ENCODE results near the gene GGN. TPM values are rescaled to one million over a fixed set of nuclear protein-coding genes. Genes with fewer than 3 reads are reported as not detected.

The GGN gene
- total and polyA plus RNA-seq, 2 experiments from 2014 or later: 1.8 to 2.0 TPM

DNA sequence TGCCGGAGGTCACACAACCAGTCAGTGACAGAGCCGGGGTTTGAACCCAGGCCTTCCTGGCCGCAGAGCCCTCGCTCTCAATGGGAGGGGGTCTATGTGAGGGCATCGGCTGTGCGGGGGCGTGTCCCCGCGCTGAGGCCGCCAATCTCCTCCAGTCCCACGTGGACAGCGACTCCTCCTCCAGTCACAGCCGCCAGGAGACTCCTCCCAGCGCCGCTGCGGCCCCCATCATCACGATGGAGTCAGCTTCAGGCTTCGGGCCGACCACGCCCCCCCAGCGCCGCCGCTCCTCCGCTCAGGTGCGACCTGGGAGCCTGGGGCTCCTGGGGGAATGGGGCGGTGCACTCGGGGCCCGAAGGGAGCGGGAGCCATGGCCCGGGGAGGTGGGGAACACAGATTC, 6.7 kb upstream of the GGN start:
- peaks cover 14% of the 10 kb centered on the region for H3K4me1 ChIP-seq (ENCODE audit: insufficient read depth)
- H3K9ac ChIP-seq: no peak overlapping the region
- no peaks in the 10 kb centered on the region for H4K20me1 ChIP-seq (ENCODE audit: insufficient read depth)
- no peaks in the 10 kb centered on the region for H3K9me2 ChIP-seq (ENCODE audit: insufficient read depth)
- no peaks in the 10 kb centered on the region for H3K36me3 ChIP-seq (ENCODE audit: low read depth)
- TF ChIP-seq EZH2phosphoT487 (IDR thresholded peaks at IDR 0.05; ENCODE audit: insufficient read depth, low read depth) (no peak), EZH2 (IDR thresholded peaks at IDR 0.05; ENCODE audit: insufficient read depth, poor library complexity, severe bottlenecking) (no peak)
- H3K4me3 ChIP-seq: no peak overlapping the region
- H3F3A ChIP-seq (ENCODE audit: insufficient read depth): 0 out of 2 replicates have a peak, but pooled peaks cover 10% of the 10 kb centered on the region
- no peaks in the 10 kb centered on the region for H3K79me2 ChIP-seq (ENCODE audit: insufficient read depth)
- no peaks in the 10 kb centered on the region for H3K27me3 ChIP-seq (replicated peaks; ENCODE audit: insufficient read depth)
- no peak overlapping the region for H3K4me2 ChIP-seq (ENCODE audit: unreplicated experiment)
- WGBS, 2 experiments (ENCODE audit: low coverage in 1 of 2, low lambda C conversion rate in 2 of 2, missing lambda C conversion rate in 2 of 2): 38 to 40% methylated on average over 30 of the region's 30 CpGs
- H3K27ac ChIP-seq: no peak overlapping the region
- no peaks in the 10 kb centered on the region for H3K9me3 ChIP-seq (ENCODE audit: low read depth)
- in situ Hi-C loops (cut with MboI): no loop called here
- DNase-seq: peak; percentile 37
- no peak overlapping the region for H2AFZ ChIP-seq

DNA sequence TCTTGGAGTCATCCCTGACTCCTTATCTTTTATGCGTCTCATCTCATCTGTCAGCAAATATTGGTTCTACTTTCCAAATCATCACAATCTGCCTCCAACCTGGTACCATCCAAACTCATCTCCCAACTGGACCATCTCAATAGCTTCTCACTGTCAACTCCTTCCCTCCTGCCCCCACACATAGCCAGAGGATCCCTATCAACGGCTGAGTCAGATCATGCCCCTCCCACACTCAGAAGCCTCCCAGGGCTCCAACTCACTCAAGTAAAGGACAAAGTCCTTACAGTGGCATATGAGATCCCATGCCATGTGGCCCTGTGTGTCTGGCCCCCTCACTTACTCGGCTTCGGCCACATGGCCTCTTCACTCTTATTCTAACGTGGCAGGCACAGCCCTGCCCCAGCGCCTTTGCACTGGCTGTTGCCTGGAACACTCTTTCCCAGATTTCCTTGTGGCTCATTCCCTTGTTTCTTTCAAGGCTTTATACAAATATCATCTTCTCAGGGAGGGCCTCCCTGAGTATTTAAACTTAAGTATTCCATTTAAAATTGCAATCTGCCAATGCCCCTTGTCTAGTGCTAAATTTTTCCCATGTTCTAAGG, 5.0 kb upstream of the GGN start:
- Histone ChIP-seq H3K4me3 (no peak overlapping the region), H3K27me3 (replicated peaks; ENCODE audit: insufficient read depth) (no peaks in the 10 kb centered on the region), H3K9ac (no peak overlapping the region), H3K79me2 (ENCODE audit: insufficient read depth) (no peaks in the 10 kb centered on the region), H3K27ac (no peak overlapping the region), H4K20me1 (ENCODE audit: insufficient read depth) (no peaks in the 10 kb centered on the region), H2AFZ (no peak overlapping the region), H3K36me3 (ENCODE audit: low read depth) (no peaks in the 10 kb centered on the region), H3K4me1 (ENCODE audit: insufficient read depth) (peaks cover 14% of the 10 kb centered on the region), H3K9me2 (ENCODE audit: insufficient read depth) (no peaks in the 10 kb centered on the region), H3K9me3 (ENCODE audit: low read depth) (no peaks in the 10 kb centered on the region), H3F3A (ENCODE audit: insufficient read depth) (0 out of 2 replicates have a peak, but pooled peaks cover 10% of the 10 kb centered on the region), H3K4me2 (ENCODE audit: unreplicated experiment) (no peak overlapping the region)
- peak; percentile 80 for DNase-seq
- TF ChIP-seq EZH2phosphoT487 (IDR thresholded peaks at IDR 0.05; ENCODE audit: insufficient read depth, low read depth) (no peak), EZH2 (IDR thresholded peaks at IDR 0.05; ENCODE audit: insufficient read depth, poor library complexity, severe bottlenecking) (no peak)
- in situ Hi-C loops (cut with MboI): no loop called here
- 57 to 67% methylated on average over 6 of the region's 6 CpGs for WGBS, 2 experiments (ENCODE audit: low coverage in 1 of 2, low lambda C conversion rate in 2 of 2, missing lambda C conversion rate in 2 of 2)

DNA sequence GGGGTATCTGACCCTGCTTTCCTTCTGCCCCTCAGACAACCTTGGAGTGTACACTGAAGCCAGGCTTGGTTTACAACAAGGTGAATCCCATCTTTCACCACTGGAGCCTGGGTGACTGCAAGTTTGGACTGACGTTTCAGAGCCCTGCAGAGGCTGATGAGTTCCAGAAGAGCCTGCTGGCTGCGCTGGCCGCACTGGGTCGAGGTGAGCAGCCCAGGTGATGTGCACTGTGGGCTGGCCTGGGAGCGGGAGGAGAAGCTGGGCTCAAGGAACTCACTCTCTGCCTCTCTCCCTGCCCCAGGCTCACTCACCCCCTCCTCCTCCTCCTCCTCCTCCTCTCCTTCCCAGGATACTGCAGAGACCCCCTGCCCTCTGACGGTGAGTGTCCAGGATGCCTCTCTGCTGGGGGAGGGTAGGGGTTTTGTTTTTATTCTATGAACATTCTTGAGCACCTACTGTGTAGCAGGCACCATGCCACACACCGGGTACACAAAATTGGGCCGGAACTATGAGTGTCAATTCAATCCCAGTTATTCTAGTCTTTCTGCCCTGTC, 4.2 kb upstream of the GGN start:
- H2AFZ ChIP-seq: no peak overlapping the region
- WGBS, 2 experiments (ENCODE audit: low coverage in 1 of 2, low lambda C conversion rate in 2 of 2, missing lambda C conversion rate in 2 of 2): 38 to 42% methylated on average over 8 of the region's 8 CpGs
- H3K27ac ChIP-seq: no peak overlapping the region
- no peak overlapping the region for H3K4me3 ChIP-seq
- TF ChIP-seq EZH2 (IDR thresholded peaks at IDR 0.05; ENCODE audit: insufficient read depth, poor library complexity, severe bottlenecking): no peak
- TF ChIP-seq EZH2phosphoT487 (IDR thresholded peaks at IDR 0.05; ENCODE audit: insufficient read depth, low read depth): no peak
- in situ Hi-C loops (cut with MboI): no loop called here
- peaks cover 14% of the 10 kb centered on the region for H3K4me1 ChIP-seq (ENCODE audit: insufficient read depth)
- DNase-seq: no peak
- H3K9me2 ChIP-seq (ENCODE audit: insufficient read depth): no peaks in the 10 kb centered on the region
- H3K79me2 ChIP-seq (ENCODE audit: insufficient read depth): no peaks in the 10 kb centered on the region
- 0 out of 2 replicates have a peak, but pooled peaks cover 10% of the 10 kb centered on the region for H3F3A ChIP-seq (ENCODE audit: insufficient read depth)
- H3K27me3 ChIP-seq (replicated peaks; ENCODE audit: insufficient read depth): no peaks in the 10 kb centered on the region
- no peaks in the 10 kb centered on the region for H3K36me3 ChIP-seq (ENCODE audit: low read depth)
- no peak overlapping the region for H3K9ac ChIP-seq
- no peaks in the 10 kb centered on the region for H3K9me3 ChIP-seq (ENCODE audit: low read depth)
- H3K4me2 ChIP-seq (ENCODE audit: unreplicated experiment): no peak overlapping the region
- no peaks in the 10 kb centered on the region for H4K20me1 ChIP-seq (ENCODE audit: insufficient read depth)

DNA sequence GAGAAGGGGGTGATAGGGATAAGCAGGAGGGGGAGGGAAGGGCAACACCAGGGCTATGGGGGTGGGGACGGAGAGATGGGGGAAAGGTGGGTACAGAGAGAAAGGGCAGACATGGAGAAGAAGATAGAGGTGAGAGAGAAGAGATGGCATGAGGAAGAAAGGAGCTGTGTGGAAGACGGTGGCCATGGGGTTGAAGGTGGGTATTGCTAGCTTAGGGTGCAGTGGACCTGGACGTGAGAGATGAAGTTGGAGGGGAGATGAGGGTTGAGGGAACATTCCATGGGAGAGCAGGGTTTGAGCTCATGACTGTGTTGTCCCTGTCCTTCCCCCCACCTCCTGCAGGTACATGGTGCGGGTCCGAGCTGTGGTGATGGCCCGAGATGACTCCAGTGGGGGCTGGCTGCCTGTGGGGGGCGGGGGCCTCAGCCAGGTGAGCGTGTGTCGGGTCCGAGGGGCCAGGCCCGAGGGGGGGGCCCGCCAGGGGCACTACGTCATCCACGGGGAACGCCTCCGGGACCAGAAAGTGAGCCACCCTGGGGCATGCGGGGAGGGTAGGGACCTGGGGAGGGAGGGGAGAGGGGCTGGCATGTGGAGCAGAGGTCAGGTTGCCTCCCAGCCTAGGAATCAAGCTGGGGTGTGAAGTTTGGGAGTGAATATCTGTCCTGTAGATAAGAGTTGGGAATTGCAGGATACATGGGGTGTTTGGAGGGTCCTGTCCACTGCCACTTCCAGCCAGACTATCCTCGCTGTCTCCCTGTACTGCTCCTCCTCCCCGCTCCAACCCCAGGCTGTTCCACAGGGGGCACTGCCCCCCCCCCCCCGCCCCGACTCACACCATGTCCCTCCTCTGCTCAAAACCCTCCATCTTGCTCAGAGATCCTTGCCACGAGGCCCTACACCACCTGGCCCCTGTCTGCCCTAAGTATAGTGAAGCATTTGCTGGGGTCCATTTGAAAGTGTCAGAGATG, 2.4 kb upstream of the GGN start:
- TF ChIP-seq EZH2phosphoT487 (IDR thresholded peaks at IDR 0.05; ENCODE audit: insufficient read depth, low read depth) (no peak), EZH2 (IDR thresholded peaks at IDR 0.05; ENCODE audit: insufficient read depth, poor library complexity, severe bottlenecking) (no peak)
- no peak for DNase-seq
- Histone ChIP-seq H3K9me2 (ENCODE audit: insufficient read depth) (no peaks in the 10 kb centered on the region), H3F3A (ENCODE audit: insufficient read depth) (0 out of 2 replicates have a peak, but pooled peaks cover 10% of the 10 kb centered on the region), H3K9me3 (ENCODE audit: low read depth) (no peaks in the 10 kb centered on the region), H3K4me1 (ENCODE audit: insufficient read depth) (peaks cover 14% of the 10 kb centered on the region), H3K27ac (peak overlapping the region; percentile 28; the same call in 1 of the 2 replicates), H3K79me2 (ENCODE audit: insufficient read depth) (no peaks in the 10 kb centered on the region), H4K20me1 (ENCODE audit: insufficient read depth) (no peaks in the 10 kb centered on the region), H3K4me2 (ENCODE audit: unreplicated experiment) (peak overlapping the region; percentile 50), H3K27me3 (replicated peaks; ENCODE audit: insufficient read depth) (no peaks in the 10 kb centered on the region), H2AFZ (no peak overlapping the region), H3K4me3 (peak overlapping the region; percentile 93), H3K36me3 (ENCODE audit: low read depth) (no peaks in the 10 kb centered on the region), H3K9ac (peak overlapping the region; percentile 78)
- in situ Hi-C loops (cut with MboI): no loop called here
- WGBS, 2 experiments (ENCODE audit: low coverage in 1 of 2, low lambda C conversion rate in 2 of 2, missing lambda C conversion rate in 2 of 2): 14 to 44% methylated on average over 5 to 22 of the region's 22 CpGs
